Gastrocnemius medialis (tissue), 4 donors: ENCODE data around the gene DYRK1A.

Experiments
- CTCF ChIP-seq, 5 experiments: fragments of 450-650 bp in 3 of 5; fragments of 200-600 bp in 2 of 5; sonication (generic) in 2 of 5; IDR thresholded peaks in 4 of 5; conservative IDR thresholded peaks in 1 of 5; 1 replicate in 4 of 5; 2 replicates in 1 of 5; pipeline ENCODE4 v1.5.1; 2016 to 2019; ENCODE audit warnings: antibody characterized with exemption in 5 of 5, mild to moderate bottlenecking in 3 of 5, moderate library complexity in 3 of 5
- POLR2A ChIP-seq, 2 donors: fragments of 450-650 bp; IDR thresholded peaks; one replicate each; pipeline ENCODE4 v1.6.1; 2017; ENCODE audit warnings: antibody characterized with exemption in 2 of 2, mild to moderate bottlenecking in 2 of 2, moderate library complexity in 2 of 2

DNA sequence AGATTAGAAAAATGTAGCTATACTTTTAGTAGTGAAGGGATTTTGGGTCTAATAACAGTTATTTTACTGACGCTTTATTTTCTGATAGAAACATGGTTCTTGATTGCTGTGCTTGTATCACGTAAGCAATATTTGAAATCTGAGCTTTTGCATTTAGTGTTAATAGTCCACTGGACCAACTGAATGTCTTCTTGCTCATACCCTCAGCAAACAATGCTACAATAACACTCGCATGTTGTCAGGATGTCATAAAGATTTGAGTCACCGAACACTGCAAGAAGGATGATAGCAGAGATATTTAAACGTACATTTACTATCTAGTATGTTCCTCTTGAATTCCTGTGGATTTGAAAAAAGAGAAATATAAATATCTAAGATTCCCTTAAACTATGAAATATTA lies 7.5 kb downstream of the DYRK1A start:
- no peak for TF ChIP-seq CTCF (IDR thresholded peaks at IDR 0.05 in 4 of 5, conservative IDR thresholded peaks at IDR 0.05 in 1 of 5)
- TF ChIP-seq POLR2A (IDR thresholded peaks at IDR 0.05), result no peak
